ENCODE measurements around the gene SLC13A4. TPM values are rescaled to one million over a fixed set of nuclear protein-coding genes. Genes with fewer than 3 reads are reported as not detected.
"Not testable (repeated sequence)": the region's sequence is repeated elsewhere in the genome, so short reads cannot be mapped to it uniquely, and the experiment has no call there.

Gene SLC13A4
- total RNA-seq, 2 experiments from 2014 or later, result not detected

DNA sequence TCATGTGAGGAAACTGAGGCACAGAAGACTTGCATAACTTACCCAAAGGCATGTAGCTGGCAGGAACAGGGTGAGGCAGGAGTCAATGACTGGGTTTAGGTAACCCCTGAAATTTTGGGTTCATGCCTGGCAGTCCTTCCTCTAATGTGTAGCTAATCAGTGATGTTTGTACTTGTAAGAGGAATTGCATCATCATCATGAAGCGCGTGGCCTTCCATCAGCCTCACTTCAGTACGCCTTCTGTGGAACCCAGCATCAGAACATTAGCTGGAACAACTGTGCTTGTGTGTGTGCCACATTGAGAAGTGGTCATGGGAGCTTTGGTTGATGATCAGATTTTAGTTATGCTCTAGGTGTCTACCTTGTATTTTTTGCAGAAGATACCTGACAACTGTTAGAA, 83.8 kb downstream of the SLC13A4 start:
- Histone ChIP-seq H3K4me2 (ENCODE audit: low read length) (no peak overlapping the region), H3K36me3 (ENCODE audit: insufficient read depth, low read length) (peaks cover 100% of the 10 kb centered on the region), H3K4me1 (ENCODE audit: insufficient read depth, low read length, poor library complexity, severe bottlenecking) (no peaks in the 10 kb centered on the region), H3K79me2 (ENCODE audit: insufficient read depth, low read depth, low read length) (no peaks in the 10 kb centered on the region), H3K27ac (ENCODE audit: low read depth, low read length, poor library complexity, severe bottlenecking) (no peak overlapping the region), H3K4me3 (ENCODE audit: low read depth, low read length, poor library complexity, severe bottlenecking) (no peak overlapping the region), H3K9me2 (ENCODE audit: insufficient read depth, low read length) (no peaks in the 10 kb centered on the region), H2AFZ (ENCODE audit: low read length) (no peak overlapping the region), H3K9me3 (ENCODE audit: low read length) (no peaks in the 10 kb centered on the region), H4K20me1 (ENCODE audit: insufficient read depth, low read length) (no peaks in the 10 kb centered on the region; the same call in 1 of the 2 replicates)
- TF ChIP-seq, protein P1, sequence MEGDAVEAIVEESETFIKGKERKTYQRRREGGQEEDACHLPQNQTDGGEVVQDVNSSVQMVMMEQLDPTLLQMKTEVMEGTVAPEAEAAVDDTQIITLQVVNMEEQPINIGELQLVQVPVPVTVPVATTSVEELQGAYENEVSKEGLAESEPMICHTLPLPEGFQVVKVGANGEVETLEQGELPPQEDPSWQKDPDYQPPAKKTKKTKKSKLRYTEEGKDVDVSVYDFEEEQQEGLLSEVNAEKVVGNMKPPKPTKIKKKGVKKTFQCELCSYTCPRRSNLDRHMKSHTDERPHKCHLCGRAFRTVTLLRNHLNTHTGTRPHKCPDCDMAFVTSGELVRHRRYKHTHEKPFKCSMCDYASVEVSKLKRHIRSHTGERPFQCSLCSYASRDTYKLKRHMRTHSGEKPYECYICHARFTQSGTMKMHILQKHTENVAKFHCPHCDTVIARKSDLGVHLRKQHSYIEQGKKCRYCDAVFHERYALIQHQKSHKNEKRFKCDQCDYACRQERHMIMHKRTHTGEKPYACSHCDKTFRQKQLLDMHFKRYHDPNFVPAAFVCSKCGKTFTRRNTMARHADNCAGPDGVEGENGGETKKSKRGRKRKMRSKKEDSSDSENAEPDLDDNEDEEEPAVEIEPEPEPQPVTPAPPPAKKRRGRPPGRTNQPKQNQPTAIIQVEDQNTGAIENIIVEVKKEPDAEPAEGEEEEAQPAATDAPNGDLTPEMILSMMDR (conservative IDR thresholded peaks at IDR 0.05; ENCODE audit: low read length), result no peak
- TF ChIP-seq EZH2phosphoT487 (IDR thresholded peaks at IDR 0.05; ENCODE audit: borderline replicate concordance, low read depth, low read length), result no peak
- CTCF ChIA-PET (ENCODE audit: unreplicated experiment), result interaction anchor here (1.3 kb wide), 1 partner anchor 370 kb away, joined by 5 read pairs; no protein-coding TSS in a partner anchor
- no peak for DNase-seq (ENCODE audit: low spot score)
- POLR2A ChIA-PET, result interaction anchor here (0.8 to 1.3 kb wide), 4 partner anchors 14 to 323 kb away, joined by 3 to 4 read pairs (median 3); no protein-coding TSS in a partner anchor
- intact Hi-C loops (cut with micrococcal nuclease; ENCODE audit: unreplicated experiment), result loop anchor here (2.0 to 5.0 kb wide), 2 partner anchors 42 to 131 kb away; no protein-coding TSS in a partner anchor
- no TSS peak for BruUV-seq (replicated peaks)

DNA sequence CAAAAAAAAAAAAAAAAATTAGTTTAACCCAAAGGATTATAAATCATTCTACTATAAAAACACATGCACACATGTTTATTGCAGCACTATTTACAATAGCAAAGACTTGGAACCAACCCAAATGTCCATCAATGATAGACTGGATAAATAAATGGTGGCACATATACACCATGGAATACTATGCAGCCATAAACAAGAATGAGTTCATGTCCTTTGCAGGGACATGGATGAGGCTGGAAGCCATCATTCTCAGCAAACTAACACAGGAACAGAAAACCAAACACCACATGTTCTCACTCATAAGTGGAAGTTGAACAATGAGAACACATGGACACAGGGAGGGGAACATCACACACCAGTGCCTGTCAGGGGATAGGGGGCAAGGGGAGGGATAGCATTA, 88.3 kb downstream of the SLC13A4 start:
- CTCF ChIA-PET (ENCODE audit: unreplicated experiment); H3K4me2 ChIP-seq (ENCODE audit: low read length); H3K4me1 ChIP-seq (ENCODE audit: insufficient read depth, low read length, poor library complexity, severe bottlenecking); H3K79me2 ChIP-seq (ENCODE audit: insufficient read depth, low read depth, low read length); H4K20me1 ChIP-seq (ENCODE audit: insufficient read depth, low read length); H3K4me3 ChIP-seq (ENCODE audit: low read depth, low read length, poor library complexity, severe bottlenecking); H3K9me2 ChIP-seq (ENCODE audit: insufficient read depth, low read length); H3K9me3 ChIP-seq (ENCODE audit: low read length); H2AFZ ChIP-seq (ENCODE audit: low read length); H3K27ac ChIP-seq (ENCODE audit: low read depth, low read length, poor library complexity, severe bottlenecking); DNase-seq (ENCODE audit: low spot score); BruUV-seq (replicated peaks): not testable (repeated sequence)
- intact Hi-C loops (cut with micrococcal nuclease; ENCODE audit: unreplicated experiment), result loop anchor here (5.0 kb wide), 1 partner anchor 37 kb away; no protein-coding TSS in a partner anchor
- peaks cover 100% of the 10 kb centered on the region for H3K36me3 ChIP-seq (ENCODE audit: insufficient read depth, low read length)
- POLR2A ChIA-PET, result interaction anchor here (1.2 kb wide), 1 partner anchor 27 kb away, joined by 5 read pairs; no protein-coding TSS in a partner anchor

DNA sequence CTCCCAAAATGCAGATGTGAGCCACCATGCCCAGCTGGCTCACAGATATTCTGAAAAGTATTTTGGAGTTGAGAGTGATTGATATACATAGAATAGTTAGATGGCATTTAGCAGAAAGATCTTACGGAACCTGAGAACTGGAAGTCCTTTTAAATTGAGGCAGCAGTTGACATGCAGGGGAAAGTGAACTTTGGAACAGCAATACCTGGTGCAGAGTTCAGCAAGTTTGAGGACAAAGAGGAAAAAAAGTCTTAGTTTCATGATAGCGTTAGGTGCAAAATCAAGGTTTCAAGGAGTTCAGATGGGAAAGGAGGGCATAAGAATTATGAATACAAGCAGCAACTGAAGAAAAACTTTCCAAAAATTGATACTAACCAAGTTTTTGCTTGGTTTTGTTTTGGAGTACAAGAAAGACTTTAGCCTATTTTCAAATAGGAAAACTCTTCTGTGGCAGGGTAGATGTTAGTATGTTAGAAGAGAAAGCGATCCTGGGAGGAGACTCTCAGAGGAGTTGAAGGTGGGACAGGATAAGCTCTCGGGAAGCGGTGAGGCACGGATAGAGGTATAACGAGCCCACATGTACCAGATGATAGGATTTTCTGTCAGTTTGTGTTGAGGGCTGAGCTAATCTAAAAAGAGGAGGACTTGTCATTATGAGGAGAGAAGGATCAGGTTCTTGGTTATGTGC, 93.7 kb downstream of the SLC13A4 start:
- H3K9me2 ChIP-seq (ENCODE audit: insufficient read depth, low read length), result no peaks in the 10 kb centered on the region
- intact Hi-C loops (cut with micrococcal nuclease; ENCODE audit: unreplicated experiment), result no loop called here
- H4K20me1 ChIP-seq (ENCODE audit: insufficient read depth, low read length), result no peaks in the 10 kb centered on the region
- H3K79me2 ChIP-seq (ENCODE audit: insufficient read depth, low read depth, low read length), result no peaks in the 10 kb centered on the region
- no peak overlapping the region for H3K27ac ChIP-seq (ENCODE audit: low read depth, low read length, poor library complexity, severe bottlenecking)
- no peak for TF ChIP-seq EZH2phosphoT487 (IDR thresholded peaks at IDR 0.05; ENCODE audit: borderline replicate concordance, low read depth, low read length)
- TF ChIP-seq, protein P1 (conservative IDR thresholded peaks at IDR 0.05; ENCODE audit: low read length), result no peak
- POLR2A ChIA-PET, result interaction anchor here (0.6 to 1.0 kb wide), 2 partner anchors 48 to 156 kb away, joined by 3 read pairs; no protein-coding TSS in a partner anchor
- no peak overlapping the region for H3K4me2 ChIP-seq (ENCODE audit: low read length)
- no TSS peak for BruUV-seq (replicated peaks)
- H3K4me3 ChIP-seq (ENCODE audit: low read depth, low read length, poor library complexity, severe bottlenecking), result no peak overlapping the region
- H3K9me3 ChIP-seq (ENCODE audit: low read length), result no peaks in the 10 kb centered on the region
- DNase-seq (ENCODE audit: low spot score), result no peak
- H3K4me1 ChIP-seq (ENCODE audit: insufficient read depth, low read length, poor library complexity, severe bottlenecking), result no peaks in the 10 kb centered on the region
- CTCF ChIA-PET (ENCODE audit: unreplicated experiment), result no interaction called here
- H3K36me3 ChIP-seq (ENCODE audit: insufficient read depth, low read length), result peaks cover 99% of the 10 kb centered on the region
- no peak overlapping the region for H2AFZ ChIP-seq (ENCODE audit: low read length)

Small RNAs within 50 kb of the gene (small RNA-seq; reads per million reads assigned to genes)
- gene RNU6-1154P, result not detected

Other genes starting within 250 kb of the SLC13A4 start
- 18.7 and 21.8 TPM in 2 replicates for gene CNOT4, start 218.1 kb downstream of the SLC13A4 start, total RNA-seq (2014; rRNA removed; shearing (Covaris generic))
- gene CNOT4, start 218.1 kb downstream of the SLC13A4 start, total RNA-seq (2022), result 21.9 and 23.7 TPM in 2 replicates
- 98.1 and 115 TPM in 2 replicates for gene NUP205, start 170.3 kb downstream of the SLC13A4 start, total RNA-seq (2014; rRNA removed; shearing (Covaris generic))
- gene NUP205, start 170.3 kb downstream of the SLC13A4 start, total RNA-seq (2022), result 132 and 138 TPM in 2 replicates
- 7.4 and 8.0 TPM in 2 replicates for gene STMP1, start 65.7 kb downstream of the SLC13A4 start, total RNA-seq (2014; rRNA removed; shearing (Covaris generic))
- 24.4 and 29.7 TPM in 2 replicates for gene STMP1, start 65.7 kb downstream of the SLC13A4 start, total RNA-seq (2022)
- gene FAM180A, start 20.6 kb upstream of the SLC13A4 start, total RNA-seq (2014; rRNA removed; shearing (Covaris generic)), result not detected in 2 replicates
- gene FAM180A, start 20.6 kb upstream of the SLC13A4 start, total RNA-seq (2022), result not detected in 2 replicates
- gene MTPN, start 249.2 kb upstream of the SLC13A4 start, total RNA-seq (2014; rRNA removed; shearing (Covaris generic)), result 83.9 and 91.3 TPM in 2 replicates
- 281 and 346 TPM in 2 replicates for gene MTPN, start 249.2 kb upstream of the SLC13A4 start, total RNA-seq (2022)

Measured in OCI-LY7 (cell line).